ENCODE measurements around the gene AGBL1. TPM values are rescaled to one million over a fixed set of nuclear protein-coding genes. Genes with fewer than 3 reads are reported as not detected.

Gene AGBL1
- total RNA-seq, 1 experiment from 2014 or later = not detected

GRCh38 chr15:86266896-86267484, 187.3 kb downstream of the AGBL1 start:
- H3K36me3 Mint-ChIP-seq (ENCODE audit: insufficient read depth, unreplicated experiment) = no peaks in the 10 kb centered on the region
- no peaks in the 10 kb centered on the region for H3K9me3 Mint-ChIP-seq (ENCODE audit: unreplicated experiment)
- peaks cover 16% of the 10 kb centered on the region for H3K27me3 Mint-ChIP-seq (ENCODE audit: insufficient read depth, unreplicated experiment)
- Histone ChIP-seq H3K36me3 (ENCODE audit: control insufficient read depth, insufficient read depth, low read length) (no peaks in the 10 kb centered on the region), H3K4me3 (ENCODE audit: low read depth, low read length) (no peak overlapping the region), H3K9me3 (no peaks in the 10 kb centered on the region), H3K4me1 (no peaks in the 10 kb centered on the region), H3K27me3 (replicated peaks; ENCODE audit: control insufficient read depth, insufficient read depth, low read length) (no peaks in the 10 kb centered on the region)
- ChIA-PET CTCF (no interaction called here), POLR2A (no interaction called here)
- H3K4me3 Mint-ChIP-seq (ENCODE audit: unreplicated experiment) = no peak overlapping the region
- no peak for DNase-seq
- intact Hi-C loops (cut with micrococcal nuclease; ENCODE audit: unreplicated experiment) = no loop called here
- no TSS peak for BruUV-seq (replicated peaks)
- no peak overlapping the region for H3K27ac Mint-ChIP-seq (ENCODE audit: unreplicated experiment)
- no peaks in the 10 kb centered on the region for H3K4me1 Mint-ChIP-seq (ENCODE audit: low read depth, unreplicated experiment)
- TF ChIP-seq CTCF (IDR thresholded peaks at IDR 0.05; ENCODE audit: insufficient read depth in 1 of 2, low read depth in 1 of 2, low read length in 1 of 2, severe bottlenecking in 1 of 2, unreplicated experiment in 1 of 2) = no peak

GRCh38 chr15:86267892-86268291, 188.2 kb downstream of the AGBL1 start:
- no peak for DNase-seq
- no peak overlapping the region for H3K4me3 ChIP-seq (ENCODE audit: low read depth, low read length)
- Mint-ChIP-seq H3K4me1 (ENCODE audit: low read depth, unreplicated experiment) (no peaks in the 10 kb centered on the region), H3K27ac (ENCODE audit: unreplicated experiment) (no peak overlapping the region), H3K36me3 (ENCODE audit: insufficient read depth, unreplicated experiment) (no peaks in the 10 kb centered on the region), H3K9me3 (ENCODE audit: unreplicated experiment) (no peaks in the 10 kb centered on the region), H3K27me3 (ENCODE audit: insufficient read depth, unreplicated experiment) (peaks cover 14% of the 10 kb centered on the region), H3K4me3 (ENCODE audit: unreplicated experiment) (no peak overlapping the region)
- BruUV-seq (replicated peaks) = no TSS peak
- H3K36me3 ChIP-seq (ENCODE audit: control insufficient read depth, insufficient read depth, low read length) = no peaks in the 10 kb centered on the region
- intact Hi-C loops (cut with micrococcal nuclease; ENCODE audit: unreplicated experiment) = no loop called here
- ChIA-PET POLR2A (no interaction called here), CTCF (no interaction called here)
- no peaks in the 10 kb centered on the region for H3K4me1 ChIP-seq
- H3K9me3 ChIP-seq = no peaks in the 10 kb centered on the region
- H3K27me3 ChIP-seq (replicated peaks; ENCODE audit: control insufficient read depth, insufficient read depth, low read length) = no peaks in the 10 kb centered on the region
- TF ChIP-seq CTCF (IDR thresholded peaks at IDR 0.05; ENCODE audit: insufficient read depth in 1 of 2, low read depth in 1 of 2, low read length in 1 of 2, severe bottlenecking in 1 of 2, unreplicated experiment in 1 of 2) = no peak

GRCh38 chr15:86268558-86268957, 188.9 kb downstream of the AGBL1 start:
- BruUV-seq (replicated peaks) = no TSS peak
- TF ChIP-seq CTCF (IDR thresholded peaks at IDR 0.05; ENCODE audit: insufficient read depth in 1 of 2, low read depth in 1 of 2, low read length in 1 of 2, severe bottlenecking in 1 of 2, unreplicated experiment in 1 of 2) = no peak
- Mint-ChIP-seq H3K27me3 (ENCODE audit: insufficient read depth, unreplicated experiment) (peaks cover 14% of the 10 kb centered on the region), H3K36me3 (ENCODE audit: insufficient read depth, unreplicated experiment) (no peaks in the 10 kb centered on the region), H3K27ac (ENCODE audit: unreplicated experiment) (no peak overlapping the region), H3K4me3 (ENCODE audit: unreplicated experiment) (no peak overlapping the region), H3K4me1 (ENCODE audit: low read depth, unreplicated experiment) (no peaks in the 10 kb centered on the region), H3K9me3 (ENCODE audit: unreplicated experiment) (no peaks in the 10 kb centered on the region)
- intact Hi-C loops (cut with micrococcal nuclease; ENCODE audit: unreplicated experiment) = no loop called here
- H3K36me3 ChIP-seq (ENCODE audit: control insufficient read depth, insufficient read depth, low read length) = no peaks in the 10 kb centered on the region
- POLR2A ChIA-PET = no interaction called here
- CTCF ChIA-PET = no interaction called here
- no peaks in the 10 kb centered on the region for H3K27me3 ChIP-seq (replicated peaks; ENCODE audit: control insufficient read depth, insufficient read depth, low read length)
- DNase-seq = no peak
- no peaks in the 10 kb centered on the region for H3K9me3 ChIP-seq
- no peak overlapping the region for H3K4me3 ChIP-seq (ENCODE audit: low read depth, low read length)
- no peaks in the 10 kb centered on the region for H3K4me1 ChIP-seq
